HUES6 (cell line): ENCODE results near the gene PYGO2.

Experiments used
- H3K27ac ChIP-seq: 2 replicates; pipeline ENCODE4 v1.7.0; 2013; ENCODE audit warnings: low read depth, mild to moderate bottlenecking, low read length, inconsistent platforms
- H3K27me3 ChIP-seq: 2 replicates; pipeline ENCODE4 v1.6.1; 2013; ENCODE audit warnings: low read length; ENCODE audit not compliant: control insufficient read depth, insufficient read depth
- H3K36me3 ChIP-seq: 2 replicates; pipeline ENCODE4 v1.6.1; 2013; ENCODE audit warnings: low read length; ENCODE audit not compliant: control insufficient read depth, insufficient read depth
- H3K4me1 ChIP-seq: 2 replicates; pipeline ENCODE4 v1.6.1; 2013; ENCODE audit warnings: low read length; ENCODE audit not compliant: control insufficient read depth, insufficient read depth
- H3K4me3 ChIP-seq: 2 replicates; pipeline ENCODE4 v1.5.1; 2013; ENCODE audit warnings: low read depth, low read length
- H3K9ac ChIP-seq: one replicate; pipeline ENCODE4 v1.6.1; 2013; ENCODE audit warnings: mild to moderate bottlenecking, low read length
- H3K9me3 ChIP-seq: 2 replicates; pipeline ENCODE4 v1.6.1; 2013; ENCODE audit warnings: low read depth, low read length; ENCODE audit not compliant: control insufficient read depth, insufficient read depth

Gene PYGO2, protein sequence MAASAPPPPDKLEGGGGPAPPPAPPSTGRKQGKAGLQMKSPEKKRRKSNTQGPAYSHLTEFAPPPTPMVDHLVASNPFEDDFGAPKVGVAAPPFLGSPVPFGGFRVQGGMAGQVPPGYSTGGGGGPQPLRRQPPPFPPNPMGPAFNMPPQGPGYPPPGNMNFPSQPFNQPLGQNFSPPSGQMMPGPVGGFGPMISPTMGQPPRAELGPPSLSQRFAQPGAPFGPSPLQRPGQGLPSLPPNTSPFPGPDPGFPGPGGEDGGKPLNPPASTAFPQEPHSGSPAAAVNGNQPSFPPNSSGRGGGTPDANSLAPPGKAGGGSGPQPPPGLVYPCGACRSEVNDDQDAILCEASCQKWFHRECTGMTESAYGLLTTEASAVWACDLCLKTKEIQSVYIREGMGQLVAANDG

DNA sequence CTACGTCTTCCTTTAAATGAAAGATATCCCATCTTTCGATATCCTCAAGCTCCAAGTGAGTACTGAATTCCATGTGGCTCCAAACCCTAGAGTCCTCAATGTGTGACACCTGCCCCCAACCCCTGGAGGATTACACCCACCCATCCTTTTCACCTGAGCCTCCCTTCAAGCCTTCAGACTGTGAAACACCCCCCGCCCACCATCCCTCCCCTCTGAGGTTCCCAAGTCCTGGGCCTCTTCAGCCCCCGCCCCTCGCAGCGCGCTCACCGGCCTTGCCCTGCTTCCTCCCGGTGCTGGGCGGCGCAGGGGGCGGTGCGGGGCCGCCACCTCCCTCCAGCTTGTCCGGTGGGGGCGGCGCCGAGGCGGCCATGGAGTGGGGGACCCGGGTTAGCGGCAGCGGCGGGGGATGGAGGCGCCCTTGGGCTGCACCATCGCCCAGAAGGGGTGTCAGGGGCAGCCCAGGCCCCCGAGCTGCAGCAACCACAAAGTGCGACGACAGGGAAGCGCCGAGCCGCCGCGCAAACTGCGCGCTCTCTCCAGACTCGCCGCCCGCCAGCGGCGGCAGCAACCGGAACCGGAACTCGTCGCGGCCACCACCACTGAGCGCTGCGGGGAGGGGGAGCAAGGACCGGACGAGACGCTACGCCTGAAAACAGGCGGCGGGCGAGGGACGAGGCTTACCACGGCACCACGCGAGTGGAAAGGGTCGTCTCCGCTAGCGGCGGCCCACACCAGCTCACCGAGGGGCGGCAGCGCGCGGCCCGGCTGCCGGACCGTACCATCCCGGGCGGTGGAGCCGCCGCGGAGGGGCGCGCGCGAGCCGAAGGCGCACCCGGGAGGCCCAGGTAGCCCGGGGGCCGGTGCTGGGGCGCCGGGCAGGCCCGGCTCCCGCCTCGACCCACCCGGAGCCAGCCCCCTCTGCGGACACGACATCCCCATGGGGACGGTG, at the start of gene PYGO2:
Gene PYGO2 (minus strand): TSS at position 576 of the 949 bp plus-strand sequence. CDS start 206 bp downstream, at position 370.
- H3K9me3 ChIP-seq, result no peaks in the 10 kb centered on the region
- peaks cover 20% of the 10 kb centered on the region for H3K4me1 ChIP-seq
- peak within 1 kb of the TSS; percentile 94 for H3K27ac ChIP-seq
- H3K4me3 ChIP-seq, result peak within 1 kb of the TSS; percentile 82
- peaks cover 49% of the 10 kb centered on the region for H3K36me3 ChIP-seq
- H3K27me3 ChIP-seq, result no peaks in the 10 kb centered on the region
- peak within 1 kb of the TSS; percentile 95 for H3K9ac ChIP-seq

GRCh38 chr1:155011004-155011416, 49.4 kb upstream of the PYGO2 start:
- Histone ChIP-seq H3K9ac (no peak overlapping the region), H3K4me3 (no peak overlapping the region), H3K36me3 (peaks cover 22% of the 10 kb centered on the region), H3K27me3 (no peaks in the 10 kb centered on the region), H3K9me3 (no peaks in the 10 kb centered on the region), H3K27ac (no peak overlapping the region), H3K4me1 (peaks cover 34% of the 10 kb centered on the region)

DNA sequence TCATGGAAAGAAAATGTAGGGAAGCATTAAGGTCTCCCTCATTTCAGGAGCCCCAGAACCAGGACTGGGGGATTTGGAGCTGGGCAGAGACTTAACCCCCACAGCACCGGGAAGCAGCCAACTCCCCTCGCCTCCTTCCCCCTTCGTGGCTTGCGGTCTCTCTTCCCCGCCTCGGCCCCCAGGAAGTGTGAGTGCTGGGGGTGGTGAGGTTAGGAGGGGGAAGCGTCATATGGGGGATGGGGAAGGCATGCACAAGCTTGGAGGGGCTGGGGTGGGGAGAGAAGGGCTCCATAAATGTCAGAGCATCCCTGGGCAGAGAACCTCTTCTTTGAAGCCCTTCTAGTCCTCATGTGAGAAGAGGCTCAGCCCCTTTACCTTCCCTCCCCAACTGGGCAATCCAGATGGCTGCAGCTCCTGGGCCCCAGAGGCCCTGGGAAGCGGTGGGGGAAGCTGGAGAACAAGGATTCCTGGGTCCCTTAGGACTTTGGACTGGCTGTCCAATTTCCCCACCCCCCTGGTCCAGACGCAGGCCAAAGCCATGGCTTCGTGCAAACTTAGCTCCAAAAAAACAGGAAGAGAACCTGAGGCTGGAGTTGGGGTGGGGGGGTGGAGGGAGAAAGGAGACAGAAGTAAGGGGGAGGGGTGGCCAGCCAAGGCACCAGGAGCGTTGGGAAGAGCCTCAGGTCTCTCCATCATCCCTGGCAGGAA, 48.8 kb upstream of the PYGO2 start:
- Histone ChIP-seq H3K36me3 (peaks cover 17% of the 10 kb centered on the region), H3K27ac (no peak overlapping the region), H3K27me3 (no peaks in the 10 kb centered on the region), H3K4me3 (no peak overlapping the region), H3K9ac (no peak overlapping the region), H3K4me1 (peaks cover 39% of the 10 kb centered on the region), H3K9me3 (no peaks in the 10 kb centered on the region)

DNA sequence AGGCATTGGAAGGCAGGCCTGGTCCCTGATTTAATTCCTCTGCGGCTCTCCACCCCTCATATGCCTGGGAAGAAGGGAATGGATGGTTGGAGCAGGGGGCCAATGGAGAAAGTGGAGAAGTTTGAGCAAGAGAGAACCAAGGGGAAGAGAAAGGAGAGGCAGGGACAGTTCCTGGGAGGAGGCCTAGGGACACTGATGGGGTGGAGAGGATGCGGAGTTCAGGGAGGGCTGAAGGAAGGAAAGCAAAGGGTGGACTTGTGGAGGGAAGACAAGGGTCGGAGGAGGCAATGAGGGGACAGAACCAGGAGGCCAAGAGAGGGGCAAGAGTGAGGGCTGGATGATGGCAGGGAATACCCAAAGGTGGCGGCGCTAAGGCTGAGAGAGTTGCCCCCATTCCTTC, 48.2 kb upstream of the PYGO2 start:
- Histone ChIP-seq H3K9me3 (no peaks in the 10 kb centered on the region), H3K4me1 (peaks cover 43% of the 10 kb centered on the region), H3K36me3 (peaks cover 11% of the 10 kb centered on the region), H3K27ac (no peak overlapping the region), H3K9ac (no peak overlapping the region), H3K4me3 (no peak overlapping the region), H3K27me3 (no peaks in the 10 kb centered on the region)

- H3K9ac ChIP-seq, result no peak overlapping the region
- H3K27ac ChIP-seq, result no peak overlapping the region
- H3K9me3 ChIP-seq, result no peaks in the 10 kb centered on the region
- H3K4me1 ChIP-seq, result peaks cover 47% of the 10 kb centered on the region
- no peak overlapping the region for H3K4me3 ChIP-seq
- H3K36me3 ChIP-seq, result peaks cover 6% of the 10 kb centered on the region
- H3K27me3 ChIP-seq, result no peaks in the 10 kb centered on the region
Observed at GRCh38 chr1:155009221-155009711, 47.7 kb upstream of the PYGO2 start.

GRCh38 chr1:155008015-155008941, 46.7 kb upstream of the PYGO2 start:
- H3K27ac ChIP-seq, result no peak overlapping the region
- H3K27me3 ChIP-seq, result no peaks in the 10 kb centered on the region
- peaks cover 50% of the 10 kb centered on the region for H3K4me1 ChIP-seq
- no peaks in the 10 kb centered on the region for H3K36me3 ChIP-seq
- peak overlapping the region; percentile 6; the same call in 1 of the 2 replicates for H3K4me3 ChIP-seq
- H3K9ac ChIP-seq, result no peak overlapping the region
- H3K9me3 ChIP-seq, result no peaks in the 10 kb centered on the region

GRCh38 chr1:155007251-155007828, 45.8 kb upstream of the PYGO2 start:
- H3K4me3 ChIP-seq, result no peak overlapping the region
- no peaks in the 10 kb centered on the region for H3K36me3 ChIP-seq
- no peaks in the 10 kb centered on the region for H3K9me3 ChIP-seq
- no peak overlapping the region for H3K27ac ChIP-seq
- no peaks in the 10 kb centered on the region for H3K27me3 ChIP-seq
- no peak overlapping the region for H3K9ac ChIP-seq
- H3K4me1 ChIP-seq, result peaks cover 41% of the 10 kb centered on the region

DNA sequence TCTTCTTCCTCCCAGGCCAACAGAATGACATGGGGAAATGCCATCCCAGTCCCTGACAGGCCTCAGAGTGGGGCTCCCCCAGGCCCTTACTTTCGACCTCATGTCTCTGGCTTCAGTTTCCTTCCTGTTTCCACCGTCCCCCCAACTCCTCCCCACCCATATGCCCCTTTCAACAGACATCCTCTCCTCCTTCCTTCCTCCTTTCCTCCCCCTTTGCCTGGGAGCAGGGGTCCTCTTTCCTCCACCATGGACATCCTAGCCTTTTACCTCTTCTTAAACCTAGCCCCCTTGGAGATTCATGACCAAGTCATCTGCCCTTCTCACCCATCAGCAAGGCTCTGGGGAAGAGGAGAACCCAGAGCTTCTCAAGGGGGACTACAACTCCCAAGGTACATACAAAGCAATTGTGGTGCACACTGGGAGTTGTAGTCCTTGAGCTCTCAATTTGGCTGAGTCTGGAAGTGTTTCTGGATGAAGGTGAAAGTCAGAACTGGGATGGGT, 45.1 kb upstream of the PYGO2 start:
- Histone ChIP-seq H3K9ac (no peak overlapping the region), H3K27me3 (no peaks in the 10 kb centered on the region), H3K36me3 (no peaks in the 10 kb centered on the region), H3K27ac (no peak overlapping the region), H3K9me3 (no peaks in the 10 kb centered on the region), H3K4me3 (no peak overlapping the region), H3K4me1 (peaks cover 34% of the 10 kb centered on the region)

- H3K27me3 ChIP-seq, result no peaks in the 10 kb centered on the region
- H3K9me3 ChIP-seq, result no peaks in the 10 kb centered on the region
- no peak overlapping the region for H3K9ac ChIP-seq
- no peak overlapping the region for H3K27ac ChIP-seq
- H3K4me3 ChIP-seq, result peak overlapping the region; percentile 99; the same call in 1 of the 2 replicates
- peaks cover 32% of the 10 kb centered on the region for H3K4me1 ChIP-seq
- H3K36me3 ChIP-seq, result no peaks in the 10 kb centered on the region
Observed at GRCh38 chr1:155005076-155006011, 43.8 kb upstream of the PYGO2 start.
